Sigmoid colon (tissue), 4 donors: ENCODE measurements around the gene UBE3A.

Experiments used
- CTCF ChIP-seq, 4 experiments: fragments of 450-650 bp in 3 of 4; fragments of 200-600 bp in 1 of 4; IDR thresholded peaks; one replicate each; pipeline ENCODE4 v1.5.1; 2016 to 2019; ENCODE audit warnings: antibody characterized with exemption in 4 of 4, mild to moderate bottlenecking in 3 of 4, moderate library complexity in 2 of 4
- POLR2AphosphoS5 ChIP-seq, 4 donors: sonication (generic); formaldehyde crosslinking; IDR thresholded peaks; one replicate each; pipeline ENCODE4 v1.6.1; 2017; ENCODE audit warnings: antibody characterized with exemption in 4 of 4

DNA sequence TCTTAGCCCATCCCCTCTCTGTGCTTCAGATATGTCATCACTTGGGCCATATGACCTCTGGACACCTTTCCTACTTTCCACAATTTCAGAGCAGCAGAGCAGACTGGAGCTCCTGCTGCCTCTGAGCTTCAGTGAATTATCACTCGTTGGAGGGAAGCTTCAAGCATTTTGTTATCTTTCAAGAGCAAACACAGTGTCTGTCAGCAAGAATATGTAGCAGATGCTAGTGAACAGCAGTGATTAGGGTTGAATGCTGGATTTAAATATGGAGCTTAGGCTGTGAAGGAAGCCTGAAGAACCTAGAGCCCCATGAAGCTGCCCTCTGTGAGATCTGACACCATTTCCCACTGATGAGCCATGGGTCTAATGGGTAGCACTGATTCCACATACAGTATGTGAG lies 115.4 kb downstream of the UBE3A start:
- TF ChIP-seq CTCF (IDR thresholded peaks at IDR 0.05) (no peak), POLR2AphosphoS5 (IDR thresholded peaks at IDR 0.05) (no peak)
